ENCODE measurements around the gene NF2. TPM values are rescaled to one million over a fixed set of nuclear protein-coding genes. Genes with fewer than 3 reads are reported as not detected.

Gene NF2
- total and polyA plus RNA-seq, 10 of the 15 experiments (the other 5 are each of a cell fraction or from before 2014, with no cell fraction given): 2.2 to 49.8 (median 22.5) TPM

- TF ChIP-seq RB1 (IDR thresholded peaks at IDR 0.05; ENCODE audit: borderline replicate concordance) (0 out of 2 replicates have a peak, but pooled peaks have one; percentile 45), ZNF217 (IDR thresholded peaks at IDR 0.05) (peak; percentile 32; the same call in 1 of the 2 replicates), ZBTB40 (IDR thresholded peaks at IDR 0.05; ENCODE audit: borderline replicate concordance) (peak; percentile 43; the same call in 1 of the 2 replicates), CTCF (IDR thresholded peaks at IDR 0.05 in 2 of 3, conservative IDR thresholded peaks at IDR 0.05 in 1 of 3; ENCODE audit: control insufficient read depth in 2 of 3, extremely low read depth in 1 of 3, insufficient read depth in 1 of 3, low read depth in 3 of 3, low read length in 3 of 3) (peak in 1 of 3 experiments; percentile 16; a peak in 1 of 6 replicates), BHLHE40 (IDR thresholded peaks at IDR 0.05; ENCODE audit: borderline replicate concordance in 1 of 2, low read depth in 2 of 2, low read length in 1 of 2) (peak in 1 of 2 experiments; percentile 68; a peak in 1 of 4 replicates), MEF2B (IDR thresholded peaks at IDR 0.05; ENCODE audit: partially characterized antibody, poor library complexity, severe bottlenecking) (peak; percentile 24), IKZF2 (IDR thresholded peaks at IDR 0.05) (no peak), IRF5 (IDR thresholded peaks at IDR 0.05; ENCODE audit: borderline replicate concordance) (no peak), FOXK2 (IDR thresholded peaks at IDR 0.05) (no peak), POLR2AphosphoS5 (IDR thresholded peaks at IDR 0.05; ENCODE audit: low read length) (peak; percentile 80; the same call in 1 of the 2 replicates), FOS (IDR thresholded peaks at IDR 0.05; ENCODE audit: borderline replicate concordance, extremely low read depth, insufficient read length) (peak; percentile 75), IRF3 (IDR thresholded peaks at IDR 0.05) (peak; percentile 94), SUZ12 (IDR thresholded peaks at IDR 0.05; ENCODE audit: unreplicated experiment) (no peak), ASH2L (IDR thresholded peaks at IDR 0.05; ENCODE audit: borderline replicate concordance, low read depth) (no peak), TAF1 (IDR thresholded peaks at IDR 0.05; ENCODE audit: borderline replicate concordance, low read depth, low read length) (peak; percentile 51; the same call in 1 of the 2 replicates), ZNF622 (IDR thresholded peaks at IDR 0.05) (peak; percentile 61), STAT1 (conservative IDR thresholded peaks at IDR 0.05) (peak; percentile 75; the same call in 1 of the 2 replicates), HDAC2 (IDR thresholded peaks at IDR 0.05) (no peak), BRCA1 (IDR thresholded peaks at IDR 0.05; ENCODE audit: low read depth, low read length) (no peak), HDGF (IDR thresholded peaks at IDR 0.05) (peak; percentile 55; the same call in 1 of the 2 replicates)
Measured at GRCh38 chr22:29603358-29604075, at the start of gene NF2 (continued).

Data from GM12878 (cell line).